ENCODE measurements around the gene ST3GAL2. TPM values are rescaled to one million over a fixed set of nuclear protein-coding genes. Genes with fewer than 3 reads are reported as not detected.
"Not testable (repeated sequence)": the region's sequence is repeated elsewhere in the genome, so short reads cannot be mapped to it uniquely, and the experiment has no call there.

ST3GAL2 gene
- total and polyA plus RNA-seq, 9 donors = 19.3 to 36.5 (median 28.7) TPM

- Histone ChIP-seq H3K9me3 (replicated peaks; ENCODE audit: control insufficient read depth, low read depth, low read length) (no peaks in the 10 kb centered on the region), H3K27me3 (ENCODE audit: control insufficient read depth, insufficient read depth, low read length) (no peaks in the 10 kb centered on the region), H3K36me3 (ENCODE audit: control insufficient read depth, insufficient read depth, low read length) (peaks cover 15% of the 10 kb centered on the region), H3K4me1 (ENCODE audit: control insufficient read depth, insufficient read depth, low read length) (peaks cover 33% of the 10 kb centered on the region), H3K27ac (ENCODE audit: low read length) (no peak overlapping the region), H3K4me3 (ENCODE audit: low read length) (no peak overlapping the region)
- 77% methylated on average over 16 of the region's 17 CpGs for WGBS (ENCODE audit: insufficient coverage)
- no peak for DNase-seq
Measured at GRCh38 chr16:70416748-70417616, 21.9 kb downstream of the ST3GAL2 start.

- H3K27ac ChIP-seq (ENCODE audit: low read length); H3K27me3 ChIP-seq (ENCODE audit: control insufficient read depth, insufficient read depth, low read length); H3K4me3 ChIP-seq (ENCODE audit: low read length); H3K9me3 ChIP-seq (replicated peaks; ENCODE audit: control insufficient read depth, low read depth, low read length): not testable (repeated sequence)
- peak; percentile 49 for DNase-seq
- WGBS (ENCODE audit: insufficient coverage) = no CpG with 5 or more reads among the region's 5 CpGs
- H3K36me3 ChIP-seq (ENCODE audit: control insufficient read depth, insufficient read depth, low read length) = peaks cover 18% of the 10 kb centered on the region
- peaks cover 15% of the 10 kb centered on the region for H3K4me1 ChIP-seq (ENCODE audit: control insufficient read depth, insufficient read depth, low read length)
Measured at GRCh38 chr16:70413572-70413971, 25.3 kb downstream of the ST3GAL2 start.

- Histone ChIP-seq H3K36me3 (ENCODE audit: control insufficient read depth, insufficient read depth, low read length) (peaks cover 14% of the 10 kb centered on the region), H3K4me3 (ENCODE audit: low read length) (no peak overlapping the region), H3K27me3 (ENCODE audit: control insufficient read depth, insufficient read depth, low read length) (no peaks in the 10 kb centered on the region), H3K4me1 (ENCODE audit: control insufficient read depth, insufficient read depth, low read length) (peaks cover 11% of the 10 kb centered on the region), H3K9me3 (replicated peaks; ENCODE audit: control insufficient read depth, low read depth, low read length) (no peaks in the 10 kb centered on the region), H3K27ac (ENCODE audit: low read length) (no peak overlapping the region)
- DNase-seq = no peak
- no CpG with 5 or more reads among the region's 8 CpGs for WGBS (ENCODE audit: insufficient coverage)
Measured at GRCh38 chr16:70412385-70412784, 26.5 kb downstream of the ST3GAL2 start.

GRCh38 chr16:70410734-70411133 is 28.2 kb downstream of the ST3GAL2 start:
- WGBS (ENCODE audit: insufficient coverage) = 68% methylated on average over 4 of the region's 6 CpGs
- DNase-seq = peak; percentile 35
- peaks cover 15% of the 10 kb centered on the region for H3K36me3 ChIP-seq (ENCODE audit: control insufficient read depth, insufficient read depth, low read length)

GRCh38 chr16:70407811-70408274 is 31.1 kb downstream of the ST3GAL2 start:
- DNase-seq = no peak
- H3K36me3 ChIP-seq (ENCODE audit: control insufficient read depth, insufficient read depth, low read length) = peaks cover 15% of the 10 kb centered on the region
- no peak overlapping the region for H3K4me3 ChIP-seq (ENCODE audit: low read length)
- H3K4me1 ChIP-seq (ENCODE audit: control insufficient read depth, insufficient read depth, low read length) = peaks cover 7% of the 10 kb centered on the region
- H3K27me3 ChIP-seq (ENCODE audit: control insufficient read depth, insufficient read depth, low read length) = no peaks in the 10 kb centered on the region
- H3K9me3 ChIP-seq (replicated peaks; ENCODE audit: control insufficient read depth, low read depth, low read length) = no peaks in the 10 kb centered on the region
- WGBS (ENCODE audit: insufficient coverage) = 69% methylated on average over 5 of the region's 10 CpGs
- no peak overlapping the region for H3K27ac ChIP-seq (ENCODE audit: low read length)

More at GRCh38 chr16:70410734-70411133, 28.2 kb downstream of the ST3GAL2 start:
- peaks cover 11% of the 10 kb centered on the region for H3K4me1 ChIP-seq (ENCODE audit: control insufficient read depth, insufficient read depth, low read length)
- no peak overlapping the region for H3K4me3 ChIP-seq (ENCODE audit: low read length)
- no peaks in the 10 kb centered on the region for H3K9me3 ChIP-seq (replicated peaks; ENCODE audit: control insufficient read depth, low read depth, low read length)
- no peaks in the 10 kb centered on the region for H3K27me3 ChIP-seq (ENCODE audit: control insufficient read depth, insufficient read depth, low read length)
- no peak overlapping the region for H3K27ac ChIP-seq (ENCODE audit: low read length)

- WGBS (ENCODE audit: insufficient coverage) = 80% methylated on average over 1 of the region's 5 CpGs
- not testable (repeated sequence) for H3K4me3 ChIP-seq (ENCODE audit: low read length); H3K27ac ChIP-seq (ENCODE audit: low read length); H3K9me3 ChIP-seq (replicated peaks; ENCODE audit: control insufficient read depth, low read depth, low read length); H3K4me1 ChIP-seq (ENCODE audit: control insufficient read depth, insufficient read depth, low read length); DNase-seq; H3K36me3 ChIP-seq (ENCODE audit: control insufficient read depth, insufficient read depth, low read length); H3K27me3 ChIP-seq (ENCODE audit: control insufficient read depth, insufficient read depth, low read length)
Measured at GRCh38 chr16:70406104-70406503, 32.8 kb downstream of the ST3GAL2 start.

- H3K4me3 ChIP-seq (ENCODE audit: low read length) = no peak overlapping the region
- no peaks in the 10 kb centered on the region for H3K27me3 ChIP-seq (ENCODE audit: control insufficient read depth, insufficient read depth, low read length)
- no peaks in the 10 kb centered on the region for H3K9me3 ChIP-seq (replicated peaks; ENCODE audit: control insufficient read depth, low read depth, low read length)
- H3K27ac ChIP-seq (ENCODE audit: low read length) = no peak overlapping the region
- H3K4me1 ChIP-seq (ENCODE audit: control insufficient read depth, insufficient read depth, low read length) = peaks cover 6% of the 10 kb centered on the region
- H3K36me3 ChIP-seq (ENCODE audit: control insufficient read depth, insufficient read depth, low read length) = peaks cover 31% of the 10 kb centered on the region
- 92% methylated on average over 2 of the region's 11 CpGs for WGBS (ENCODE audit: insufficient coverage)
- DNase-seq = no peak
Measured at GRCh38 chr16:70402916-70403659, 35.8 kb downstream of the ST3GAL2 start.

- WGBS (ENCODE audit: insufficient coverage) = 81% methylated on average over 6 of the region's 10 CpGs
- H3K4me1 ChIP-seq (ENCODE audit: control insufficient read depth, insufficient read depth, low read length) = no peaks in the 10 kb centered on the region
- no peak for DNase-seq
Measured at GRCh38 chr16:70399951-70400350, 38.9 kb downstream of the ST3GAL2 start.

GRCh38 chr16:70399381-70399780 is 39.5 kb downstream of the ST3GAL2 start:
- H3K36me3 ChIP-seq (ENCODE audit: control insufficient read depth, insufficient read depth, low read length) = peaks cover 46% of the 10 kb centered on the region
- DNase-seq = no peak
- WGBS (ENCODE audit: insufficient coverage) = 80% methylated on average over 3 of the region's 8 CpGs

More at GRCh38 chr16:70399951-70400350, 38.9 kb downstream of the ST3GAL2 start:
- Histone ChIP-seq H3K36me3 (ENCODE audit: control insufficient read depth, insufficient read depth, low read length) (peaks cover 43% of the 10 kb centered on the region), H3K27ac (ENCODE audit: low read length) (no peak overlapping the region), H3K9me3 (replicated peaks; ENCODE audit: control insufficient read depth, low read depth, low read length) (no peaks in the 10 kb centered on the region), H3K27me3 (ENCODE audit: control insufficient read depth, insufficient read depth, low read length) (no peaks in the 10 kb centered on the region), H3K4me3 (ENCODE audit: low read length) (no peak overlapping the region)

GRCh38 chr16:70398177-70398743 is 40.6 kb downstream of the ST3GAL2 start:
- H3K9me3 ChIP-seq (replicated peaks; ENCODE audit: control insufficient read depth, low read depth, low read length) = no peaks in the 10 kb centered on the region
- H3K27ac ChIP-seq (ENCODE audit: low read length) = no peak overlapping the region
- no peak for DNase-seq
- H3K27me3 ChIP-seq (ENCODE audit: control insufficient read depth, insufficient read depth, low read length) = no peaks in the 10 kb centered on the region
- H3K4me1 ChIP-seq (ENCODE audit: control insufficient read depth, insufficient read depth, low read length) = no peaks in the 10 kb centered on the region
- peaks cover 57% of the 10 kb centered on the region for H3K36me3 ChIP-seq (ENCODE audit: control insufficient read depth, insufficient read depth, low read length)
- 91% methylated on average over 29 of the region's 30 CpGs for WGBS (ENCODE audit: insufficient coverage)
- H3K4me3 ChIP-seq (ENCODE audit: low read length) = no peak overlapping the region

More at GRCh38 chr16:70399381-70399780, 39.5 kb downstream of the ST3GAL2 start:
- Histone ChIP-seq H3K9me3 (replicated peaks; ENCODE audit: control insufficient read depth, low read depth, low read length) (no peaks in the 10 kb centered on the region), H3K4me3 (ENCODE audit: low read length) (no peak overlapping the region), H3K27me3 (ENCODE audit: control insufficient read depth, insufficient read depth, low read length) (no peaks in the 10 kb centered on the region), H3K27ac (ENCODE audit: low read length) (no peak overlapping the region), H3K4me1 (ENCODE audit: control insufficient read depth, insufficient read depth, low read length) (no peaks in the 10 kb centered on the region)
